Measurements from ENCODE around the gene AKT2. TPM values are rescaled to one million over a fixed set of nuclear protein-coding genes. Genes with fewer than 3 reads are reported as not detected.

Gene AKT2
- total and polyA plus RNA-seq, 2 of the 8 experiments (the other 6 are each of a cell fraction or from before 2014, with no cell fraction given): 151 to 183 TPM

DNA sequence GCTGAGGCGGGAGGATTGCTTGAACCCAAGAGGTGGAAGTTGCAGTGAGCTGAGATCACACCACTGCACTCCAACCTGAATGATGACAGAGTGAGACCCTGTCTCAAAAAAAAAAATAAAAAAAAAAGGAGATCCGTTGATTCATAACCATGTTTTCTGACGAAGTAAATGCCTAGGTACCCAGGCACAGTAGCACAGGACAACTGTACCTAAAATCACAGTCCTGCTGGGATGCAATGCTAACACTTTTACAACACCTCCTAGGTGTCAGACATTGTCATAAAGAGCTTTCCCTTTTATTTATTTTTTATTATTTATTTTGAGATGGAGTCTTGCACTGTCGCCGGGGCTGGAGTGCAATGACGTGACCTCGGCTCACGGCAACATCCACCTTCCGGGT, 64.5 kb downstream of the AKT2 start:
- Histone ChIP-seq H3K27ac (ENCODE audit: low read depth, low read length) (no peak overlapping the region), H3K27me3 (replicated peaks in 1 of 4; ENCODE audit: control insufficient read depth in 3 of 4, extremely low read depth in 1 of 4, insufficient read depth in 3 of 4, low read length in 3 of 4) (peaks cover 3 to 29% (median 21%) of the 10 kb centered on the region in 4 experiments), H3K23me2 (ENCODE audit: low read depth, low read length) (peaks cover 7% of the 10 kb centered on the region), H3K36me3 (ENCODE audit: control insufficient read depth in 2 of 4, insufficient read depth in 4 of 4, low read length in 3 of 4) (no peaks in the 10 kb centered on the region), H3K4me2 (ENCODE audit: insufficient read depth in 1 of 2, low read depth in 2 of 2, low read length in 2 of 2) (no peak overlapping the region), H3K9me3 (ENCODE audit: insufficient read depth in 2 of 2, low read depth in 1 of 2, low read length in 1 of 2) (peaks cover 0 to 5% of the 10 kb centered on the region in 2 experiments; a peak in 1 of 4 replicates), H4K8ac (ENCODE audit: extremely low read depth, insufficient read depth, low read length) (no peak overlapping the region), H3K79me2 (ENCODE audit: control insufficient read depth in 1 of 2, insufficient read depth in 2 of 2, low read length in 2 of 2) (no peaks in the 10 kb centered on the region), H2BK120ac (replicated peaks; ENCODE audit: low read depth, low read length) (no peak overlapping the region), H4K91ac (replicated peaks; ENCODE audit: insufficient read length, low read length) (no peak overlapping the region), H3K56ac (replicated peaks; ENCODE audit: insufficient read length, low read depth, low read length) (no peak overlapping the region), H2BK20ac (ENCODE audit: low read length) (no peak overlapping the region), H3K9ac (replicated peaks in 1 of 4; ENCODE audit: extremely low read depth in 1 of 4, low read depth in 3 of 4, low read length in 3 of 4) (no peak overlapping the region), H2BK15ac (ENCODE audit: low read length) (no peak overlapping the region), H4K5ac (ENCODE audit: insufficient read length, low read depth, low read length) (no peak overlapping the region), H2AFZ (ENCODE audit: low read length) (no peak overlapping the region), H3K4me1 (replicated peaks in 1 of 4; ENCODE audit: control insufficient read depth in 3 of 4, insufficient read depth in 4 of 4, low read length in 3 of 4) (peaks cover 0 to 13% (median 8%) of the 10 kb centered on the region in 4 experiments; a peak in 6 of 7 replicates), H2BK12ac (ENCODE audit: low read depth, low read length) (no peak overlapping the region), H3K18ac (ENCODE audit: extremely low read depth, low read length) (no peak overlapping the region), H2AK5ac (ENCODE audit: low read depth, low read length) (no peak overlapping the region), H3K23ac (ENCODE audit: insufficient read length) (no peak overlapping the region), H3K4ac (replicated peaks; ENCODE audit: insufficient read length, low read depth, low read length) (no peak overlapping the region), H3K79me1 (ENCODE audit: low read depth, low read length) (no peaks in the 10 kb centered on the region), H3K4me3 (ENCODE audit: extremely low read depth in 1 of 4, insufficient read depth in 2 of 4, low read depth in 3 of 4, low read length in 4 of 4) (no peak overlapping the region), H4K20me1 (replicated peaks in 1 of 2; ENCODE audit: control insufficient read depth in 1 of 2, insufficient read depth in 2 of 2, low read length in 2 of 2) (peaks cover 3 to 4% of the 10 kb centered on the region in 2 experiments), H2BK5ac (ENCODE audit: low read depth, low read length) (no peak overlapping the region), H3K14ac (ENCODE audit: insufficient read length) (no peak overlapping the region)
- ChIA-PET CTCF (ENCODE audit: partially characterized antibody) (interaction anchor here (0.6 to 4.5 kb wide), 11 partner anchors 8 to 350 kb away, joined by 3 to 32 read pairs (median 4); no protein-coding TSS in a partner anchor), POLR2A (ENCODE audit: partially characterized antibody) (no interaction called here)
- no peak for FAIRE-seq
- 93% methylated on average over 9 of the region's 9 CpGs; no CpG with 5 or more reads in 1 of the 2 experiments for WGBS, 2 experiments (ENCODE audit: extremely low coverage in 1 of 2, insufficient coverage in 1 of 2, insufficient read length in 1 of 2, insufficient replicate concordance in 2 of 2, low coverage in 1 of 2, low lambda C conversion rate in 2 of 2, missing lambda C conversion rate in 1 of 2)
- TF ChIP-seq JUND (IDR thresholded peaks at IDR 0.05; ENCODE audit: low read length) (no peak), JUN (IDR thresholded peaks at IDR 0.05; ENCODE audit: low read depth, low read length) (no peak), SAP30 (IDR thresholded peaks at IDR 0.05; ENCODE audit: insufficient read depth, insufficient replicate concordance, low read length) (no peak), CTBP2 (IDR thresholded peaks at IDR 0.05; ENCODE audit: borderline replicate concordance, insufficient read depth, insufficient read length, low read length) (no peak), SUZ12 (IDR thresholded peaks at IDR 0.05; ENCODE audit: low read length) (no peak), MAFK (IDR thresholded peaks at IDR 0.05; ENCODE audit: low read depth, low read length) (no peak)
- TF ChIP-seq, protein P1, sequence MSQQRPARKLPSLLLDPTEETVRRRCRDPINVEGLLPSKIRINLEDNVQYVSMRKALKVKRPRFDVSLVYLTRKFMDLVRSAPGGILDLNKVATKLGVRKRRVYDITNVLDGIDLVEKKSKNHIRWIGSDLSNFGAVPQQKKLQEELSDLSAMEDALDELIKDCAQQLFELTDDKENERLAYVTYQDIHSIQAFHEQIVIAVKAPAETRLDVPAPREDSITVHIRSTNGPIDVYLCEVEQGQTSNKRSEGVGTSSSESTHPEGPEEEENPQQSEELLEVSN (IDR thresholded peaks at IDR 0.05): no peak
- no peak for DNase-seq (ENCODE audit: low read depth in 1 of 2, low spot score in 2 of 2)

Data from H1 (cell line).